GM12878 (cell line): ENCODE data around the gene CBX2. TPM values are rescaled to one million over a fixed set of nuclear protein-coding genes. Genes with fewer than 3 reads are reported as not detected.

ENCODE experiments used
- ATAC-seq: fragments of 200-7000 bp; cut with Tn5 transposase; 3 replicates; pipeline ENCODE4 v1.9.1; 2020; ENCODE audit warnings: mild to moderate bottlenecking, moderate library complexity
- BruUV-seq: library from RNA; stranded (reverse); fragments of 400-500 nt; replicated peaks from 2 replicates; lab custom pipeline; 2021; lab: Mats Ljungman, UMichigan
- CTCF ChIA-PET: fragments of 300-600 bp; sonication (Branson Sonifier 250); formaldehyde crosslinking; extraction: SDS; loops from one replicate; lab custom pipeline; 2021; ENCODE audit warnings: inconsistent platforms; lab: Yijun Ruan, JAX
- POLR2A ChIA-PET: fragments of 350-600 bp; formaldehyde crosslinking; extraction: SDS; loops from one replicate; lab custom pipeline; 2021; ENCODE audit warnings: inconsistent platforms; lab: Charles Lee
- RAD21 ChIA-PET: fragments of 300-600 bp; sonication (Branson Sonifier 250); formaldehyde crosslinking; loops from one replicate; lab custom pipeline; 2023; ENCODE audit warnings: antibody characterized with exemption; ENCODE audit not compliant: unreplicated experiment; lab: Charles Lee
- SMC1A ChIA-PET: fragments of 300-600 bp; sonication (Branson Sonifier 250); formaldehyde crosslinking; loops from one replicate; lab custom pipeline; 2023; ENCODE audit not compliant: unreplicated experiment, uncharacterized antibody; lab: Charles Lee
- DNase-seq: peaks from one replicate; pipeline ENCODE4 v3.0.0-alpha.2; 2011; ENCODE audit warnings: low read depth, low spot score
- FAIRE-seq: peaks from 3 replicates; lab custom pipeline; 2011; peaks lifted over from hg19 to GRCh38; lab: Jason Lieb, UNC
- H2AFZ ChIP-seq: 2 replicates; pipeline ENCODE4 v1.6.0; 2011; ENCODE audit warnings: low read depth, low read length, control low read depth; ENCODE audit not compliant: control insufficient read depth
- H3K27ac ChIP-seq: 2 replicates; pipeline ENCODE4 v1.5.1; 2011; ENCODE audit warnings: control low read depth; ENCODE audit not compliant: control insufficient read depth, insufficient read depth
- H3K27me3 ChIP-seq, 2 experiments: replicated peaks in 1 of 2; 2 replicates each; pipeline versions ENCODE4 v1.6.0 to v1.6.1; 2011; ENCODE audit warnings: low read length in 1 of 2; ENCODE audit not compliant: control insufficient read depth in 2 of 2, insufficient read depth in 2 of 2
- H3K36me3 ChIP-seq, 2 experiments: 2 replicates each; pipeline ENCODE4 v1.5.1; 2011; ENCODE audit warnings: low read length in 1 of 2; ENCODE audit not compliant: control insufficient read depth in 2 of 2, insufficient read depth in 2 of 2
- H3K4me1 ChIP-seq: 2 replicates; pipeline ENCODE4 v1.6.1; 2011; ENCODE audit warnings: mild to moderate bottlenecking, low read length, moderate library complexity, mixed read lengths; ENCODE audit not compliant: control insufficient read depth, insufficient read depth
- H3K4me2 ChIP-seq: 2 replicates; pipeline ENCODE4 v1.6.0; 2011; ENCODE audit warnings: control low read depth; ENCODE audit not compliant: control insufficient read depth, insufficient read depth
- H3K4me3 ChIP-seq: fragments of 200-600 bp; sonication (generic); 2 replicates; pipeline ENCODE4 v1.5.1; 2016
- H3K79me2 ChIP-seq: 2 replicates; pipeline ENCODE4 v1.6.0; 2011; ENCODE audit warnings: low read length; ENCODE audit not compliant: control insufficient read depth, insufficient read depth
- H3K9ac ChIP-seq: 2 replicates; pipeline ENCODE4 v1.8.0; 2011; ENCODE audit warnings: low read length, control low read depth, mixed read lengths; ENCODE audit not compliant: control insufficient read depth, insufficient read depth
- H3K9me3 ChIP-seq: replicated peaks from 3 replicates; pipeline ENCODE4 v1.5.1; 2011; ENCODE audit warnings: mild to moderate bottlenecking, low read length; ENCODE audit not compliant: control insufficient read depth, insufficient read depth
- H4K20me1 ChIP-seq: 2 replicates; pipeline ENCODE4 v1.6.0; 2011; ENCODE audit not compliant: control insufficient read depth, insufficient read depth
- ASH2L ChIP-seq: fragments of 300-600, 200-600 bp; sonication (generic); IDR thresholded peaks from 2 replicates; pipeline ENCODE4 v1.6.1; 2017; ENCODE audit warnings: low read depth, mild to moderate bottlenecking, borderline replicate concordance
- DPF2 ChIP-seq: fragments of 450-650 bp; IDR thresholded peaks from 2 replicates; pipeline ENCODE4 v1.6.1; 2017; ENCODE audit warnings: mild to moderate bottlenecking
- GABPA ChIP-seq: IDR thresholded peaks from 2 replicates; pipeline ENCODE4 v1.6.1; 2014; ENCODE audit warnings: antibody characterized with exemption, low read depth, mild to moderate bottlenecking, inconsistent platforms
- GATAD2B ChIP-seq: fragments of 450-650 bp; conservative IDR thresholded peaks from 2 replicates; pipeline ENCODE4 v1.6.1; 2017; ENCODE audit warnings: low read depth, mild to moderate bottlenecking, moderate library complexity
- HDAC6 ChIP-seq: fragments of 200-600 bp; sonication (generic); IDR thresholded peaks from one replicate; pipeline ENCODE4 v1.8.0; 2017; ENCODE audit warnings: antibody characterized with exemption; ENCODE audit not compliant: unreplicated experiment
- MEF2A ChIP-seq: IDR thresholded peaks from 2 replicates; pipeline ENCODE4 v1.6.1; 2011; ENCODE audit warnings: low read depth, mild to moderate bottlenecking, low read length, moderate library complexity; ENCODE audit not compliant: insufficient read depth
- NR2F1 ChIP-seq: fragments of 450-650 bp; conservative IDR thresholded peaks from 2 replicates; pipeline ENCODE4 v1.6.1; 2017; ENCODE audit warnings: mild to moderate bottlenecking
- PML ChIP-seq: IDR thresholded peaks from 2 replicates; pipeline ENCODE4 v1.6.1; 2012; ENCODE audit warnings: low read length, inconsistent platforms
- RCOR1 ChIP-seq: conservative IDR thresholded peaks from 2 replicates; pipeline ENCODE4 v1.6.1; 2012; ENCODE audit warnings: low read depth, low read length, improper control_type of control experiment
- SREBF1 ChIP-seq: IDR thresholded peaks from 2 replicates; pipeline ENCODE4 v1.6.1; 2012; ENCODE audit warnings: mild to moderate bottlenecking, low read length
- TCF3 ChIP-seq: IDR thresholded peaks from 2 replicates; pipeline ENCODE4 v1.6.1; 2012; ENCODE audit warnings: low read depth, mild to moderate bottlenecking, low read length, borderline replicate concordance; ENCODE audit not compliant: insufficient read depth
- WGBS: methylation state at CpG from one replicate; pipeline ENCODE4 v1.1.6; 2016; ENCODE audit warnings: low lambda C conversion rate; ENCODE audit not compliant: insufficient replicate concordance, insufficient coverage; ENCODE audit errors: missing lambda C conversion rate; 5-methylcytosine and 5-hydroxymethylcytosine counted together
- in situ Hi-C: fragments of 300-500 bp; cut with MboI; formaldehyde crosslinking; loops from 9 replicates; pipeline ENCODE4 v1.14.3; 2018; ENCODE audit warnings: mixed read lengths
- intact Hi-C: fragments of 100-400 bp; cut with micrococcal nuclease; formaldehyde crosslinking; loops from one replicate; pipeline ENCODE4 v1.14.2; 2022; ENCODE audit not compliant: unreplicated experiment
- polyA plus RNA-seq, 11 experiments: library from polyadenylated mRNA; depleted of rRNA in 4 of 11; unstranded in 6 of 11; stranded (reverse) in 5 of 11; fragments of >200 nt; fragmentation: Nextera tagmentation in 4 of 11; fragmentation: Illumina TruSeq in 1 of 11; extraction: Ambion mirVana in 4 of 11; extraction: Trizol in 1 of 11; gene quantifications; 1 replicate in 1 of 11; 2 replicates in 10 of 11; pipeline versions ENCODE4 v1.2.1 to v1.2.3, GENCODE V29; 2011 to 2016; ENCODE audit warnings: inconsistent platforms in 2 of 11, missing spikeins in 2 of 11, low read depth in 1 of 11
- total RNA-seq, 4 experiments: library from RNA; depleted of rRNA in 3 of 4; stranded (reverse); fragments of >200 nt in 3 of 4; fragmentation: Illumina TruSeq in 1 of 4; extraction: Trizol in 1 of 4; gene quantifications; 2 replicates each; pipeline versions ENCODE4 v1.2.1 to v1.2.3, GENCODE V29; 2013 to 2021
- TF ChIP-seq, protein P1 (sequence below): IDR thresholded peaks from 2 replicates; pipeline ENCODE4 v1.6.1; 2011; ENCODE audit warnings: mild to moderate bottlenecking, low read depth, low read length, moderate library complexity; ENCODE audit not compliant: insufficient replicate concordance
- TF ChIP-seq, protein P2 (sequence below): fragments of 450-650 bp; IDR thresholded peaks from 2 replicates; pipeline ENCODE4 v1.6.1; 2017; ENCODE audit warnings: mild to moderate bottlenecking, moderate library complexity
- TF ChIP-seq, protein P3 (sequence below): fragments of 450-650 bp; IDR thresholded peaks from 2 replicates; pipeline ENCODE4 v1.6.1; 2017; ENCODE audit warnings: mild to moderate bottlenecking
- TF ChIP-seq, protein P4 (sequence below): IDR thresholded peaks from 2 replicates; pipeline ENCODE4 v1.6.1; 2011; ENCODE audit warnings: borderline replicate concordance, low read depth, mild to moderate bottlenecking, moderate library complexity, low read length; ENCODE audit not compliant: insufficient read depth, poor library complexity, severe bottlenecking

CBX2 gene
- total and polyA plus RNA-seq, 10 of the 15 experiments (the other 5 are each of a cell fraction or from before 2014, with no cell fraction given): 0.35 to 7.5 (median 4.2) TPM

DNA sequence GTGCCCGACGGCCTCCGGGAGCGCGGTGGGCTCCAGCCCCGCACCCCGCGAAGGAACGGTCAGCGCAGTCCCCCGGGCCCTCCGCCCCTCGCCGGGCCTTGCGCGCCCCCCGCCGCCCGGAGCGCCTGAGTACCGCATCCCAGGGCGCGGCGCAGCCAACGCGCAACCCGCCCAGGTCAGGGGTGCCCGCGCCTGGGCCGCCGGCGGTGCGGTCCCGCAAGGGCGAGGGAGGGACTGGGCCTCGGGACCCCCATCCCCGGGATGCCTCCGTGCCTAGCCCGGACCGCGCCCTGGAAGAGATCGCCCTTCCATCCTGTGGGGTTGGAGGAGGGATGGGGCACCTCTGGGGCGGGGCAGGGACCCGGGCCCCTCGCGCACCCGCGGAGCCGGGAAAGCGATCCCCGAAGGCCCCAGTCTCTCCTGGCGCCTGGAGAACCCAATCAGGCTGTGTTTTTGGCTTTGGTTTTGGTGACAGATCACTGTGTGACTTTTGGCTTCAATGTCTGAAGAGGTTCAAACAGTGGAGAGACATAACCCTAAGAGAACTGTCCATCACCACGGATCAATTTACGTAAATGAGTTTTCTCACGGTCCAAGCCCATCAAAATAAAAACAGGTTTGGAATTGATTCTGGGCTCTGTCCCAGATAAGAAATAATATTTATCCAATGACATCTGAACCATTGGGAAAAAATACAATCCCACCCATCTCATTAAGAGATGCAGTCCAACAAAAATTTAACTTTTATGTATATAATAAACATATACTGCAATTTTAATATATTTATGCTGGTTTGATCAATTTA is 29.5 kb upstream of the CBX2 start:
- WGBS: 44% methylated on average over 33 of the region's 55 CpGs
- Histone ChIP-seq H2AFZ (no peak overlapping the region), H3K4me1 (peaks cover 13% of the 10 kb centered on the region), H3K9ac (no peak overlapping the region), H3K4me2 (no peak overlapping the region), H3K27me3 (peaks cover 0 to 4% of the 10 kb centered on the region in 2 experiments; a peak in 2 of 4 replicates), H4K20me1 (no peaks in the 10 kb centered on the region), H3K4me3 (no peak overlapping the region), H3K9me3 (no peaks in the 10 kb centered on the region), H3K79me2 (no peaks in the 10 kb centered on the region), H3K36me3 (no peaks in the 10 kb centered on the region), H3K27ac (no peak overlapping the region)
- RAD21 ChIA-PET: no interaction called here
- no peak for ATAC-seq
- FAIRE-seq: no peak
- BruUV-seq: no TSS peak
- CTCF ChIA-PET: no interaction called here
- intact Hi-C loops (loop anchor here (5.0 kb wide), 1 partner anchor 89 kb away; the partner anchor contains the start of gene CBX4), in situ Hi-C loops (no loop called here)
- DNase-seq: no peak
- POLR2A ChIA-PET: no interaction called here
- SMC1A ChIA-PET: no interaction called here
- TF ChIP-seq MEF2A (no peak), NR2F1 (no peak), ASH2L (no peak), DPF2 (no peak), RCOR1 (no peak), GABPA (no peak), TCF3 (no peak), GATAD2B (no peak), PML (no peak), HDAC6 (no peak), SREBF1 (no peak)
- TF ChIP-seq, protein P1, sequence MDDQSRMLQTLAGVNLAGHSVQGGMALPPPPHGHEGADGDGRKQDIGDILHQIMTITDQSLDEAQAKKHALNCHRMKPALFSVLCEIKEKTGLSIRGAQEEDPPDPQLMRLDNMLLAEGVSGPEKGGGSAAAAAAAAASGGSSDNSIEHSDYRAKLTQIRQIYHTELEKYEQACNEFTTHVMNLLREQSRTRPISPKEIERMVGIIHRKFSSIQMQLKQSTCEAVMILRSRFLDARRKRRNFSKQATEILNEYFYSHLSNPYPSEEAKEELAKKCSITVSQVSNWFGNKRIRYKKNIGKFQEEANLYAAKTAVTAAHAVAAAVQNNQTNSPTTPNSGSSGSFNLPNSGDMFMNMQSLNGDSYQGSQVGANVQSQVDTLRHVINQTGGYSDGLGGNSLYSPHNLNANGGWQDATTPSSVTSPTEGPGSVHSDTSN: no peak
- TF ChIP-seq, protein P2, sequence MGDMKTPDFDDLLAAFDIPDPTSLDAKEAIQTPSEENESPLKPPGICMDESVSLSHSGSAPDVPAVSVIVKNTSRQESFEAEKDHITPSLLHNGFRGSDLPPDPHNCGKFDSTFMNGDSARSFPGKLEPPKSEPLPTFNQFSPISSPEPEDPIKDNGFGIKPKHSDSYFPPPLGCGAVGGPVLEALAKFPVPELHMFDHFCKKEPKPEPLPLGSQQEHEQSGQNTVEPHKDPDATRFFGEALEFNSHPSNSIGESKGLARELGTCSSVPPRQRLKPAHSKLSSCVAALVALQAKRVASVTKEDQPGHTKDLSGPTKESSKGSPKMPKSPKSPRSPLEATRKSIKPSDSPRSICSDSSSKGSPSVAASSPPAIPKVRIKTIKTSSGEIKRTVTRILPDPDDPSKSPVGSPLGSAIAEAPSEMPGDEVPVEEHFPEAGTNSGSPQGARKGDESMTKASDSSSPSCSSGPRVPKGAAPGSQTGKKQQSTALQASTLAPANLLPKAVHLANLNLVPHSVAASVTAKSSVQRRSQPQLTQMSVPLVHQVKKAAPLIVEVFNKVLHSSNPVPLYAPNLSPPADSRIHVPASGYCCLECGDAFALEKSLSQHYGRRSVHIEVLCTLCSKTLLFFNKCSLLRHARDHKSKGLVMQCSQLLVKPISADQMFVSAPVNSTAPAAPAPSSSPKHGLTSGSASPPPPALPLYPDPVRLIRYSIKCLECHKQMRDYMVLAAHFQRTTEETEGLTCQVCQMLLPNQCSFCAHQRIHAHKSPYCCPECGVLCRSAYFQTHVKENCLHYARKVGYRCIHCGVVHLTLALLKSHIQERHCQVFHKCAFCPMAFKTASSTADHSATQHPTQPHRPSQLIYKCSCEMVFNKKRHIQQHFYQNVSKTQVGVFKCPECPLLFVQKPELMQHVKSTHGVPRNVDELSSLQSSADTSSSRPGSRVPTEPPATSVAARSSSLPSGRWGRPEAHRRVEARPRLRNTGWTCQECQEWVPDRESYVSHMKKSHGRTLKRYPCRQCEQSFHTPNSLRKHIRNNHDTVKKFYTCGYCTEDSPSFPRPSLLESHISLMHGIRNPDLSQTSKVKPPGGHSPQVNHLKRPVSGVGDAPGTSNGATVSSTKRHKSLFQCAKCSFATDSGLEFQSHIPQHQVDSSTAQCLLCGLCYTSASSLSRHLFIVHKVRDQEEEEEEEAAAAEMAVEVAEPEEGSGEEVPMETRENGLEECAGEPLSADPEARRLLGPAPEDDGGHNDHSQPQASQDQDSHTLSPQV: no peak
- TF ChIP-seq, protein P3, sequence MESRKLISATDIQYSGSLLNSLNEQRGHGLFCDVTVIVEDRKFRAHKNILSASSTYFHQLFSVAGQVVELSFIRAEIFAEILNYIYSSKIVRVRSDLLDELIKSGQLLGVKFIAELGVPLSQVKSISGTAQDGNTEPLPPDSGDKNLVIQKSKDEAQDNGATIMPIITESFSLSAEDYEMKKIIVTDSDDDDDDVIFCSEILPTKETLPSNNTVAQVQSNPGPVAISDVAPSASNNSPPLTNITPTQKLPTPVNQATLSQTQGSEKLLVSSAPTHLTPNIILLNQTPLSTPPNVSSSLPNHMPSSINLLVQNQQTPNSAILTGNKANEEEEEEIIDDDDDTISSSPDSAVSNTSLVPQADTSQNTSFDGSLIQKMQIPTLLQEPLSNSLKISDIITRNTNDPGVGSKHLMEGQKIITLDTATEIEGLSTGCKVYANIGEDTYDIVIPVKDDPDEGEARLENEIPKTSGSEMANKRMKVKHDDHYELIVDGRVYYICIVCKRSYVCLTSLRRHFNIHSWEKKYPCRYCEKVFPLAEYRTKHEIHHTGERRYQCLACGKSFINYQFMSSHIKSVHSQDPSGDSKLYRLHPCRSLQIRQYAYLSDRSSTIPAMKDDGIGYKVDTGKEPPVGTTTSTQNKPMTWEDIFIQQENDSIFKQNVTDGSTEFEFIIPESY: no peak
- TF ChIP-seq, protein P4, sequence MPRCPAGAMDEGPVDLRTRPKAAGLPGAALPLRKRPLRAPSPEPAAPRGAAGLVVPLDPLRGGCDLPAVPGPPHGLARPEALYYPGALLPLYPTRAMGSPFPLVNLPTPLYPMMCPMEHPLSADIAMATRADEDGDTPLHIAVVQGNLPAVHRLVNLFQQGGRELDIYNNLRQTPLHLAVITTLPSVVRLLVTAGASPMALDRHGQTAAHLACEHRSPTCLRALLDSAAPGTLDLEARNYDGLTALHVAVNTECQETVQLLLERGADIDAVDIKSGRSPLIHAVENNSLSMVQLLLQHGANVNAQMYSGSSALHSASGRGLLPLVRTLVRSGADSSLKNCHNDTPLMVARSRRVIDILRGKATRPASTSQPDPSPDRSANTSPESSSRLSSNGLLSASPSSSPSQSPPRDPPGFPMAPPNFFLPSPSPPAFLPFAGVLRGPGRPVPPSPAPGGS: no peak
